Skeletal muscle tissue (tissue), 4 donors: ENCODE data around the gene DQX1. TPM values are rescaled to one million over a fixed set of nuclear protein-coding genes. Genes with fewer than 3 reads are reported as not detected.

ENCODE experiments used
- H3K27ac ChIP-seq: one replicate; pipeline ENCODE4 v1.7.0; 2013; ENCODE audit warnings: mild to moderate bottlenecking, low read depth, low read length, inconsistent platforms
- H3K27me3 ChIP-seq, 3 donors: one replicate each; pipeline ENCODE4 v1.7.0; 2013; ENCODE audit warnings: low read length in 3 of 3; ENCODE audit not compliant: control insufficient read depth in 3 of 3, insufficient read depth in 3 of 3
- H3K36me3 ChIP-seq, 3 donors: one replicate each; pipeline ENCODE4 v1.7.0; 2013; ENCODE audit warnings: low read length in 3 of 3; ENCODE audit not compliant: control insufficient read depth in 3 of 3, insufficient read depth in 3 of 3
- H3K4me1 ChIP-seq, 3 donors: one replicate each; pipeline ENCODE4 v1.7.0; 2013; ENCODE audit warnings: low read length in 3 of 3, mild to moderate bottlenecking in 3 of 3; ENCODE audit not compliant: control insufficient read depth in 3 of 3, insufficient read depth in 3 of 3
- H3K4me3 ChIP-seq, 3 donors: one replicate each; pipeline ENCODE4 v1.7.0; 2013; ENCODE audit warnings: low read length in 3 of 3
- H3K9ac ChIP-seq, 3 donors: one replicate each; pipeline ENCODE4 v1.7.0; 2013; ENCODE audit warnings: low read length in 3 of 3, mild to moderate bottlenecking in 3 of 3, moderate library complexity in 2 of 3, low read depth in 1 of 3
- H3K9me3 ChIP-seq, 3 donors: one replicate each; pipeline ENCODE4 v1.7.0; 2013; ENCODE audit warnings: low read length in 3 of 3; ENCODE audit not compliant: control insufficient read depth in 3 of 3
- total RNA-seq: library from RNA; depleted of rRNA; stranded (reverse); fragments of >200 nt; gene quantifications from one replicate; pipeline ENCODE4 v1.2.3, GENCODE V29; 2014
- donor health status: Osteomylitis.

Gene DQX1, protein sequence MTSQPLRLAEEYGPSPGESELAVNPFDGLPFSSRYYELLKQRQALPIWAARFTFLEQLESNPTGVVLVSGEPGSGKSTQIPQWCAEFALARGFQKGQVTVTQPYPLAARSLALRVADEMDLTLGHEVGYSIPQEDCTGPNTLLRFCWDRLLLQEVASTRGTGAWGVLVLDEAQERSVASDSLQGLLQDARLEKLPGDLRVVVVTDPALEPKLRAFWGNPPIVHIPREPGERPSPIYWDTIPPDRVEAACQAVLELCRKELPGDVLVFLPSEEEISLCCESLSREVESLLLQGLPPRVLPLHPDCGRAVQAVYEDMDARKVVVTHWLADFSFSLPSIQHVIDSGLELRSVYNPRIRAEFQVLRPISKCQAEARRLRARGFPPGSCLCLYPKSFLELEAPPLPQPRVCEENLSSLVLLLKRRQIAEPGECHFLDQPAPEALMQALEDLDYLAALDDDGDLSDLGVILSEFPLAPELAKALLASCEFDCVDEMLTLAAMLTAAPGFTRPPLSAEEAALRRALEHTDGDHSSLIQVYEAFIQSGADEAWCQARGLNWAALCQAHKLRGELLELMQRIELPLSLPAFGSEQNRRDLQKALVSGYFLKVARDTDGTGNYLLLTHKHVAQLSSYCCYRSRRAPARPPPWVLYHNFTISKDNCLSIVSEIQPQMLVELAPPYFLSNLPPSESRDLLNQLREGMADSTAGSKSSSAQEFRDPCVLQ
- not detected for total RNA-seq

DNA sequence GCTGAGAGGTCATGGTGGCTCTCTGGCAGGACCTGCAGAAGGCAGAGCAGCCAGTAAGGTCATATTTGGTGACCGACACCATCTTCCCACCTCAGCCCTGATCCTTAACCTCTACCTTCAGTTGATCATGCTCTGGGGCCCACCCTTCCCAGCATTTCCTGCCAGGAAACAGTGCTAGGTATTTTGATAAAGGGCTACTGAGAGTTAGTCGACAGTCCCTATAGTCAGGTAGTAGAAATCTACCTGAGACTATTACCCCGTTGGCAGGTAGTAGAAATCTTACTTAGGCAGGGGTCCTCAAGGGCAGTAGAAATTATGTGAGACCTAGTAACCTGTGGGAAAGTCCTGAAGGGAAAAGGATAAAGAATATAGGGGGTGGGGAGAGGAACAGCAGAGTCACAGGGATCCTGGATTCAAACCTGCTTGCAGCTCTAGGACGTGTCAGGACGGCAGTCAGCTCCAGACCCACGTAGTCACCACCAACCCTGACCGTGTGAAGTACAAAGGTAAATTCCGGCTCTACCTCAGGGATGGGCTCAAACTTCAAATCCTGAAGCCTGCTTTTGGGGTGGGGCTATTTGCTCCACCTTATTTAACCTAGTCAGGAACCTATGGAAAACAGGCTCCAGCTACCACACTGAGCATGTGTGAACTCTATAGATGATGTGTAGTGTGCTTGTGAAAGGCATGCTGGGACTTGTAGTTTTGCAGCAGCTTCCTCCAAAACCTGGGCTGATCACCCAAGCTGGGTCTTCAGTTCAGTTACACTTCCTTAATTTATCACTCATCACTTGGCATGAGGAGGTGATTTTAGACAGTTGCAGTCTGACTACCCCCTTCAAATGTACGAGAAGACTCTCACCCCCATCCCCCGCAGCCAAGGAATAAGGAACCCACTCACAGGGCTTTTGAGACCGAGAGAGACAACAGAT, at the start of gene DQX1:
DQX1 (minus strand) TSS at position 515 of the 932 bp plus-strand sequence; CDS start at position 13, 502 bp downstream.
- H3K9me3 ChIP-seq: no peaks in the 10 kb centered on the region
- H3K27me3 ChIP-seq: peaks cover 0 to 4% (median 0%) of the 10 kb centered on the region in 3 donors
- H3K27ac ChIP-seq: no peak within 1 kb of the TSS
- H3K36me3 ChIP-seq: peaks cover 28 to 39% (median 32%) of the 10 kb centered on the region in 3 donors
- H3K4me1 ChIP-seq: peaks cover 19 to 24% (median 23%) of the 10 kb centered on the region in 3 donors
- no peak within 1 kb of the TSS for H3K9ac ChIP-seq
- no peak within 1 kb of the TSS for H3K4me3 ChIP-seq

DNA sequence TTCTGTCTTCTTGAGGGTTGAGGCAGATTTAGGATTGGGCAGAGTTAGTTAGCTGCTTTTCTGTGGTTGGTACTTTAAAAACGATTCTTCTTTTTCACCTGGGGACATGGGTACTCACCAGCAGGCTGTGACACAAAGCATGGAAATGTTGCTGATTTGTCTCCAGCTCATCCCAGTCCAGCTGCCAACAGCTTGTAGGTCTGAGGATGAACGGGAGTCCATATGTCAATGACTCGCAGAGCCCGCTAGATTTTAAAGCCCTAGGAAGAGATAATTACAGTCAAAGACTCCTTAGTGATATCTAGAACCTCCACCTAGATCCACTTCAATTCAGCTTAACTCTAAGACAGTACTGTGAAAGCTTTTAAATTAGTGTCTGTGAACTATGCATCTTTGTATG, 49.3 kb upstream of the DQX1 start:
- no peaks in the 10 kb centered on the region for H3K27me3 ChIP-seq

DNA sequence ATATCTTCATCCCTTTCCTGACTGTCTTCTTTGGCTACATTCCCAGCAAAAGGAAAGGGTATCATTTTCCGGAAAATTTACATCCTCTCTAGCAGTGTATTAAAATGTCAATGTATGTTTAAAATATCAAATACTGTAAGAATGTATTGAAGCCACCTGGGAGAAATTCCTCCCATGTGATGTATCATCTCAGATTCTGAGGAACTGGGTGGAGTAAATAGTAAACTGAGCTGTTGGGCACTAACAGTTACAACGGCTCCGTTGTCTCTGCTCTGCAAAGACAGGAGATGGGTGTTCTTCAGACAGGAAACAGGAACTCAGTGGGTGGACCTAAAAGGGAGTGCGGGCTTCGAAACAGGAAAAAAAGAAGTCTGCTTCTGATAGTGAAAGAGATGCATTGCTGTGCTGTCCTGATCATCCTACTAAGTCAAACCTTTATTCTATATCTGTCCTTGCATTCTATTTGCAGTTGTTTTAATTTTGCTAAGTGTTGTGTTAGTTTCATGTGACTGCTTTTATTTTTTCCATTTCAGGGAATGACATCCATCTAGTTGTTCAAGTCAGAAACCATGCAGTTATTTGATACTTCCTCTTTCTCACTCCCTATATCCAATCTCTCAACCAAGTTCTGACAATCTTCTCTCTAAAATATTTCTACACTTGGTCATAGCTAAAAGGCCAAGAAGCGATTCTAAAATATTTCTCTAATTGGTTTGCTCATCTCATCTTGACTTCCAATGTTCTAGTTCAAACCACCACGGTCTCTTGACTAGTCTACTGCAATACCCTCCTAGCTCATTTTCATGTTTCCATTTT, 47.9 kb upstream of the DQX1 start:
- Histone ChIP-seq H3K36me3 (no peaks in the 10 kb centered on the region), H3K4me3 (no peak overlapping the region), H3K4me1 (peaks cover 0 to 10% (median 5%) of the 10 kb centered on the region in 3 donors), H3K27ac (no peak overlapping the region), H3K9ac (no peak overlapping the region), H3K9me3 (no peaks in the 10 kb centered on the region), H3K27me3 (no peaks in the 10 kb centered on the region)

More for the DNA sequence above, 49.3 kb upstream of the DQX1 start:
- Histone ChIP-seq H3K4me1 (peaks cover 0 to 10% (median 5%) of the 10 kb centered on the region in 3 donors), H3K4me3 (no peak overlapping the region), H3K36me3 (no peaks in the 10 kb centered on the region), H3K27ac (no peak overlapping the region), H3K9me3 (no peaks in the 10 kb centered on the region), H3K9ac (no peak overlapping the region)

DNA sequence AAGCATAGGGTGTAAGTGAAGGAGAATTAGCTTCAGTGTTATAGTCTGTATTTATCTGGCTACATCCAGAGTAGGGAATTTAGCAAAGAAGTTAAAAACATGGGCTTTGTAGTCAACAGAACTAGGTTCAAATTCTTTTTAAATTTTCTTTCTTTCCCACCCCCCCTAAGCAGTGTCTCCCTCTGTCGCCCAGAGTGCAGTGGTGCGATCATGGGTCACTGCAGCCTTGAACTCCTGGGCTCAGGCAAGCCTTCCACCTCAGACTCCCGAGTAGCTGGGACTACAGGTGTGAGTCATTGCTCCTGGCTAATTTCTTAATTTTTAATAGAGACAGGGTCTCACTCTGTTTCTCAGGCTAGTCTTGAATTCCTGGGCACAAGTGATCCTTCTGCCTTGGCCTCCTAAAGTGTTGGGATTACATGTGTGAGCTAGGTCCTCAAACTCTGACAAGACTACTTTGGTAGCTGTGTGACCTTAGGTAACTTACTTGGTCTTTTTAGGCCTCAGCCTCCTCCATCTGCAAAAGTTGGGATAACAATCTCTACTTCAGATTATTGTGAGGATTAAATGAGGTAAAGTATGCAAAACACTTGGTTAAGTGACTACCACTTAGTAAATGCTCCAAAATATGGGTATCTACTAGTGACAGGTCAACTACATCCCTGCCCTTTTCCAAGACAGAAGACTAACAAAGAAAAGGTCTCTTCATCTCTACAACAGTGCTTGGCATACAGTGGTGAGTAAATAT, 46.3 kb upstream of the DQX1 start:
- Histone ChIP-seq H3K27me3 (no peaks in the 10 kb centered on the region), H3K36me3 (no peaks in the 10 kb centered on the region), H3K27ac (no peak overlapping the region), H3K9ac (no peak overlapping the region), H3K9me3 (no peaks in the 10 kb centered on the region), H3K4me1 (peaks cover 0 to 10% (median 5%) of the 10 kb centered on the region in 3 donors), H3K4me3 (no peak overlapping the region)

DNA sequence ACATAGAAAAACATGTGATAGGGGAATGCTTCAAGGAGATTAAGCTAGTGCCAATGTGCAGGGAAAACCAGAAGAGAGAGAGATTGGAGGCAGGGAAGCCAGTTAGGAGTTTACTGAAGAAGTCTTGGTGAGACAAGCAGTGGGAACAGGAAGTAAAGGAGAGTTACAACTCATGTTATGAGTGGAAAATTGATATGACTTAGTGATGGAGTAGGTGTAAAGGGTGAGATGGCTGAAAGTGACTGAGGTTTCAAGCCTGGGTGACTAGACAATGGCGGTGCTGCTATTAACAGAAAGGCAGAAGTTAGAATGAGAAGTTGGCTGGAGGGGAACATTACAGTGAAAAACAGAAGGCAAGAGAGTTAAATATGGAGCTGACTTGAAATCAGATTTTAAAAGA, 45.0 kb upstream of the DQX1 start:
- no peaks in the 10 kb centered on the region for H3K4me1 ChIP-seq
- no peaks in the 10 kb centered on the region for H3K27me3 ChIP-seq
- H3K9me3 ChIP-seq: no peaks in the 10 kb centered on the region
- no peak overlapping the region for H3K27ac ChIP-seq
- no peak overlapping the region for H3K4me3 ChIP-seq
- no peaks in the 10 kb centered on the region for H3K36me3 ChIP-seq
- H3K9ac ChIP-seq: no peak overlapping the region

DNA sequence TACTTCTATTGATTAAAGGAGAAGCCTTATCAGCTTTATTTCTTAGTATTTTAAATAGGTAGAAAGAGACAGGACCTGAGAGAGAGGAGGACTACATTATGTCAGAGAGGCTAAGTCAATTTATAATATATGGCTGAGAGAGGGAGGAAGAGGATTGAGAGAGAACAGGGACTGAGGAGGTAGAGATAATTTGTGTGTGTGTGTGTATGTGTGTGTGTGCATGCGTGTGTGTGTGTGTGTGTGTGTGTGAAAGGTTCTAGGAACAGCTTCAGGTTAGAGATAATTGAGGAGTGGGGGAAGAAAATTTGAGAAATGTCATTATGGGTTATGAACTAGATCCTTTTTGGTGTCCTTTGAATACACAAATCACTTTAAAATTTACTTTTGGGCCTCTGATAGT, 43.7 kb upstream of the DQX1 start:
- Histone ChIP-seq H3K4me1 (no peaks in the 10 kb centered on the region), H3K27ac (no peak overlapping the region), H3K9me3 (no peaks in the 10 kb centered on the region), H3K27me3 (no peaks in the 10 kb centered on the region), H3K36me3 (no peaks in the 10 kb centered on the region), H3K9ac (no peak overlapping the region), H3K4me3 (no peak overlapping the region)

DNA sequence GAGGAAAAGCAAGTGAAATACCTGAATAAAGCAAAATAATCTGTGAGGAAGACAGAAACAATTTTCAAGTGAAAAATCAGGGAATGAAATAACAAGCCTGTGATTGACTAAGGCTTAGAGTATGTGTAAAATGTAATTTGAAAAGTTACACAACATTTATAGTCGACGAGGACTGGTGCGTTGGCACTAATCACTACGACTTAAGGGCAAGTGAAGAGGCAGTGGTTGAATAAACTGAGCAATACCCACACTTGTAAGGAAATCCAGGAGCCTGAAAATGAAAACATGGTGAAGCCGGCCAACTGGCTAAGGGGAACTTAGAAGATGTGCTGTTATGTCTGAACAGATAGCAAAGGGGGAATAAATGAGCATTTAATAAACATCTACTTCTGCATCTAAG, 41.9 kb upstream of the DQX1 start:
- H3K36me3 ChIP-seq: no peaks in the 10 kb centered on the region
- H3K9me3 ChIP-seq: no peaks in the 10 kb centered on the region
- H3K4me1 ChIP-seq: no peaks in the 10 kb centered on the region
- H3K9ac ChIP-seq: no peak overlapping the region
- no peak overlapping the region for H3K27ac ChIP-seq
- H3K4me3 ChIP-seq: no peak overlapping the region
- H3K27me3 ChIP-seq: peaks cover 0 to 4% (median 0%) of the 10 kb centered on the region in 3 donors

DNA sequence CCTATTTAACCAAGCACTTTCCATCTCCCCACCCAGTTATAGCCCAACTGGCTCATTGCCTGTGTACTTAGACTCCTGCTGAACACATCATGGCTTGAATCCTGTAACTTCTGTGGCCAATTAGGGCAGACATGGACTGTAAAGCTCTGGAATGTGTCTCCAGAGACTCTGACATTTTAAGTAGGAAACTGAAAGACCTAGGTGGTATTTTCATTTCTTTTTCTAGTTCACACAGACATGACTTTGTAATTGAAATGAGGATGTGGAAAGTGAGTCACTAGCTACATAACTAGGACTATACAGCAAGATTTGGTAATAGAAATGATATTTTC, 40.7 kb upstream of the DQX1 start:
- H3K27me3 ChIP-seq: peaks cover 0 to 8% (median 3%) of the 10 kb centered on the region in 3 donors
- no peaks in the 10 kb centered on the region for H3K9me3 ChIP-seq
- H3K9ac ChIP-seq: no peak overlapping the region
- no peaks in the 10 kb centered on the region for H3K4me1 ChIP-seq
- H3K27ac ChIP-seq: no peak overlapping the region
- no peak overlapping the region for H3K4me3 ChIP-seq
- H3K36me3 ChIP-seq: no peaks in the 10 kb centered on the region
